Upper lobe of left lung (tissue), 6 donors: ENCODE results near the gene SPOP. TPM values are rescaled to one million over a fixed set of nuclear protein-coding genes. Genes with fewer than 3 reads are reported as not detected.

Experiments used
- ATAC-seq, 2 donors: fragments of 200-7000 bp; cut with Tn5 transposase; one replicate each; pipeline ENCODE4 v1.9.1; 2022; ENCODE audit warnings: mild to moderate bottlenecking in 2 of 2, moderate library complexity in 2 of 2; ENCODE audit not compliant: low FRiP score in 2 of 2
- DNase-seq, 2 donors: peaks; one replicate each; pipeline ENCODE4 v3.0.0-alpha.2; 2019 to 2020
- H3K27ac ChIP-seq, 4 donors: fragments of 200-600 bp; sonication (generic); one replicate each; pipeline ENCODE4 v1.5.1; 2016 to 2019
- H3K27me3 ChIP-seq, 4 donors: fragments of 200-600 bp; sonication (generic); one replicate each; pipeline ENCODE4 v1.5.1; 2017 to 2019
- H3K36me3 ChIP-seq, 4 donors: fragments of 200-600 bp; sonication (generic); one replicate each; pipeline ENCODE4 v1.5.1; 2016 to 2019
- H3K4me1 ChIP-seq, 4 donors: fragments of 200-600 bp; sonication (generic); one replicate each; pipeline ENCODE4 v1.5.1; 2018 to 2019
- H3K4me3 ChIP-seq, 4 donors: fragments of 200-600 bp; sonication (generic); one replicate each; pipeline ENCODE4 v1.5.1; 2017 to 2019; ENCODE audit warnings: mild to moderate bottlenecking in 2 of 4, moderate library complexity in 1 of 4
- H3K9me3 ChIP-seq, 4 donors: fragments of 200-600 bp; sonication (generic); one replicate each; pipeline ENCODE4 v1.5.1; 2018 to 2019
- EP300 ChIP-seq, 4 donors: sonication (generic); formaldehyde crosslinking; IDR thresholded peaks; one replicate each; pipeline ENCODE4 v1.5.1; 2017; ENCODE audit warnings: antibody characterized with exemption in 4 of 4, control low read depth in 2 of 4
- POLR2A ChIP-seq, 4 donors: fragments of 450-650 bp; IDR thresholded peaks; one replicate each; pipeline ENCODE4 v1.5.1; 2016 to 2017; ENCODE audit warnings: antibody characterized with exemption in 4 of 4, mild to moderate bottlenecking in 2 of 4
- POLR2AphosphoS5 ChIP-seq, 2 donors: sonication (generic); formaldehyde crosslinking; IDR thresholded peaks; one replicate each; pipeline ENCODE4 v1.5.1; 2017; ENCODE audit warnings: antibody characterized with exemption in 2 of 2
- WGBS, 2 donors: methylation state at CpG; one replicate each; pipeline ENCODE4 v1.1.5; 2017 to 2018; 5-methylcytosine and 5-hydroxymethylcytosine counted together
- total RNA-seq, 6 donors: library from RNA; depleted of rRNA in 4 of 6; stranded (reverse); fragments of >200 nt in 4 of 6; gene quantifications; one replicate each; pipeline versions ENCODE4 v1.1.0 to v1.2.1, GENCODE V29; 2016 to 2021
- TF ChIP-seq, protein P1 (sequence below), 6 experiments: fragments of 450-650 bp in 4 of 6; fragments of 200-600 bp in 2 of 6; sonication (generic) in 2 of 6; IDR thresholded peaks; one replicate each; pipeline ENCODE4 v1.5.1; 2016 to 2019; ENCODE audit warnings: antibody characterized with exemption in 6 of 6
- donor health status: DM: no; HTN: no; CAD: no; lungs with moderate emphysema.
- donor health status: DM: no; HTN: yes; CAD: no; lungs with severe emphysema.

Gene SPOP
- total RNA-seq, 6 donors from 2014 or later, result 56.6 to 99.2 (median 80.4) TPM

DNA sequence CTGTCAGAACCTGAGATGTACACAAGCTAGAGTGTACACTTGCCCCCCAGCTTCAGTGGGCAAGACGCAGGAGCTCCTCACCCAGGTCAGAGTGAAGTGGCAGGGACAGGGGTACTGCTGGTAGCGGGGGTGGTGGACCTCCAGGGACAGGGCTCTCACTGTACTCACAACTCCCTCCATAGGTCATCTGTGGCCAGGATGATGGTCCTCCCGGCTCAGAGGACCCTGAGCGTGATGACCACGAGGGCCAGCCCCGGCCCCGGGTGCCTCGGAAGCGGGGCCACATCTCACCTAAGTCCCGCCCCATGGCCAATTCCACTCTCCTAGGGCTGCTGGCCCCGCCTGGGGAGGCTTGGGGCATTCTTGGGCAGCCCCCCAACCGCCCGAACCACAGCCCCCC, 99.5 kb downstream of the SPOP start:
- no peak for TF ChIP-seq POLR2AphosphoS5 (IDR thresholded peaks at IDR 0.05)
- TF ChIP-seq, protein P1, sequence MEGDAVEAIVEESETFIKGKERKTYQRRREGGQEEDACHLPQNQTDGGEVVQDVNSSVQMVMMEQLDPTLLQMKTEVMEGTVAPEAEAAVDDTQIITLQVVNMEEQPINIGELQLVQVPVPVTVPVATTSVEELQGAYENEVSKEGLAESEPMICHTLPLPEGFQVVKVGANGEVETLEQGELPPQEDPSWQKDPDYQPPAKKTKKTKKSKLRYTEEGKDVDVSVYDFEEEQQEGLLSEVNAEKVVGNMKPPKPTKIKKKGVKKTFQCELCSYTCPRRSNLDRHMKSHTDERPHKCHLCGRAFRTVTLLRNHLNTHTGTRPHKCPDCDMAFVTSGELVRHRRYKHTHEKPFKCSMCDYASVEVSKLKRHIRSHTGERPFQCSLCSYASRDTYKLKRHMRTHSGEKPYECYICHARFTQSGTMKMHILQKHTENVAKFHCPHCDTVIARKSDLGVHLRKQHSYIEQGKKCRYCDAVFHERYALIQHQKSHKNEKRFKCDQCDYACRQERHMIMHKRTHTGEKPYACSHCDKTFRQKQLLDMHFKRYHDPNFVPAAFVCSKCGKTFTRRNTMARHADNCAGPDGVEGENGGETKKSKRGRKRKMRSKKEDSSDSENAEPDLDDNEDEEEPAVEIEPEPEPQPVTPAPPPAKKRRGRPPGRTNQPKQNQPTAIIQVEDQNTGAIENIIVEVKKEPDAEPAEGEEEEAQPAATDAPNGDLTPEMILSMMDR (IDR thresholded peaks at IDR 0.05), result no peak
- no peak for TF ChIP-seq EP300 (IDR thresholded peaks at IDR 0.05)
- TF ChIP-seq POLR2A (IDR thresholded peaks at IDR 0.05), result no peak
- DNase-seq (peak in 1 of 2 donors; percentile 72), ATAC-seq (no peak)
- no peaks in the 10 kb centered on the region for H3K9me3 ChIP-seq
- no peak overlapping the region for H3K4me3 ChIP-seq
- WGBS, 2 donors, result 91% methylated on average over 6 to 13 of the region's 13 CpGs
- H3K27ac ChIP-seq, result peak overlapping the region in 1 of 4 donors; percentile 84
- H3K36me3 ChIP-seq, result no peaks in the 10 kb centered on the region
- H3K4me1 ChIP-seq, result peaks cover 25 to 46% (median 30%) of the 10 kb centered on the region in 4 donors
- H3K27me3 ChIP-seq, result peaks cover 0 to 13% (median 0%) of the 10 kb centered on the region in 4 donors

DNA sequence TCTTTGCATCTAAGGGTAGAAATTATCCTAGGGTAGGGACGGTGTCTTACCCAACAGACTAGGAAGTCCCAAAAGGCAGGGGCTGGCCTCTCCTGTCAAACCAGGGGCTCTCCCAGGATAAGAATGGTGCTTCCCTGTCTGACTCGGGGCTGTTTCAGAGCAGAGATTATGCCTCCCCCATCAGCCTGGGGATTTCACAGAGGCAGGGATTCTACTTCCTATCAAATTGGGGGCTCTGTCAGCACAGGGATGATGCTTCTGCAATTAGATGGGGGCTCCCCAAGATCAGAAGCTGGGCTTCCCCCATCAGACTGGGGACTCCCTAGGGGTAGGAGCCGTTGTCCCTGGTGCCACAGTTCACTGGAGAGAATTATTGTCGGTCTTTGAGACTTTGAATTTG, 99.9 kb downstream of the SPOP start:
- no peak for ATAC-seq
- Histone ChIP-seq H3K36me3 (no peaks in the 10 kb centered on the region), H3K27me3 (peaks cover 0 to 13% (median 0%) of the 10 kb centered on the region in 4 donors), H3K27ac (peak overlapping the region in 1 of 4 donors; percentile 84), H3K9me3 (no peaks in the 10 kb centered on the region), H3K4me1 (peaks cover 25 to 46% (median 30%) of the 10 kb centered on the region in 4 donors), H3K4me3 (no peak overlapping the region)
- TF ChIP-seq POLR2A (IDR thresholded peaks at IDR 0.05), result no peak
- no peak for TF ChIP-seq POLR2AphosphoS5 (IDR thresholded peaks at IDR 0.05)
- TF ChIP-seq EP300 (IDR thresholded peaks at IDR 0.05), result no peak
- TF ChIP-seq, protein P1 (IDR thresholded peaks at IDR 0.05), result no peak
- DNase-seq, result no peak
- 51 to 72% methylated on average over 4 of the region's 4 CpGs for WGBS, 2 donors

DNA sequence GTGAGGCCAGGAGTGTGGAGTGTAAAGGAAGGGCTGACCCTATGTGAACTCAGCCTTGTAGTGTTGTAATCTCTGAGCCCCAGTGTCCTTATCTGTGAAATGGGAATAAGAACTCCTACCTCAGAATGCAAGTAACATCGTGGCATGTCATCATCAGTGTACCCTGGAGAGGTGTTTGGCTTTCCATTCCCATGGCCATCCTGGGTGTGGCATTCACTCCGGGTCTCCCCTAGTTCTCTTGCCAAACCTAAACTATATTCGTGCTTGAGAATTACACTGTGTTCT, 100.3 kb downstream of the SPOP start:
- H3K27me3 ChIP-seq, result peaks cover 0 to 13% (median 0%) of the 10 kb centered on the region in 4 donors

DNA sequence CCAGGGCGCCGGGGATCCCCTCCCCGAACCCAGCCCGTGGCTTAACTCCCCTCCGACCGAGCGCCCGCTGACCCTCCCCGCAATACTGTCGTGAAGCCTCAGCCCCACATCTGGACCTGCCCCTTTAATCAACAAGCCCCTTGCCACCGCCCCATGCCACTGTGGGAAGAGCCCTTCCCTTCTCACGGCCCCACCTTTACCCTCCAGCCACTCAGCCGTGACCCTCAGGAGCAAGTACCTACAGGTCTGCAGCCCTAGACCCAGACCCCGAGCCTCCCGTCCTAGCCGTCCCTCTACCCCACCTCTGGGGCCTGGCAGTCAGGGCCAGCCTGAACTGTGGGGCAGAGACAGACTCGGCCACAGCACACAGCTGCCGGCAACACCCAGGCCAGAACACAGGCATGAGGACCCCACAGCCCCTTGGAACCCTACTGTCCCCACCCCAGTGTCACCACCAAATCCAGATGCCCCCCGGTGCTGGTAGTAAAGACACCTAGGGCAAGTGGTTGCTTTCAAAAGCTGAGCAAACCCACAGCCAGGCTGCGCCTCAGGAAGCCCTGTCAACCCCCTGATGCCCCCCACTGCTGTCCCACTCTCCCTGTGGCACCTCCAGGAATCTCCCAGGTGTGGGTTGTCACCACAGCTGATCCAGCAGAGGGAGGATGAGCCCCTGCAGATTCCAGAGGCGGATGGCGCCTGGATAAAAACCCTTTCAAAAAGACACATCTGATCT, 100.8 kb downstream of the SPOP start:
- Histone ChIP-seq H3K27me3 (peaks cover 0 to 13% (median 0%) of the 10 kb centered on the region in 4 donors), H3K4me3 (peak overlapping the region; percentile 54 to 67 (median 65)), H3K9me3 (no peaks in the 10 kb centered on the region), H3K36me3 (no peaks in the 10 kb centered on the region), H3K27ac (peak overlapping the region in 3 of 4 donors; percentile 77 to 84 (median 80)), H3K4me1 (peaks cover 25 to 46% (median 30%) of the 10 kb centered on the region in 4 donors)
- DNase-seq (no peak), ATAC-seq (no peak)
- no peak for TF ChIP-seq POLR2A (IDR thresholded peaks at IDR 0.05)
- TF ChIP-seq, protein P1 (IDR thresholded peaks at IDR 0.05), result no peak
- no peak for TF ChIP-seq EP300 (IDR thresholded peaks at IDR 0.05)
- no peak for TF ChIP-seq POLR2AphosphoS5 (IDR thresholded peaks at IDR 0.05)
- WGBS, 2 donors, result 27 to 29% methylated on average over 9 to 20 of the region's 22 CpGs

More for the DNA sequence above, 100.3 kb downstream of the SPOP start:
- TF ChIP-seq POLR2AphosphoS5 (IDR thresholded peaks at IDR 0.05), result peak in 1 of 2 donors; percentile 25
- TF ChIP-seq, protein P1 (IDR thresholded peaks at IDR 0.05), result no peak
- H3K9me3 ChIP-seq, result no peaks in the 10 kb centered on the region
- peaks cover 25 to 46% (median 30%) of the 10 kb centered on the region in 4 donors for H3K4me1 ChIP-seq
- peak overlapping the region in 2 of 4 donors; percentile 80 to 84 for H3K27ac ChIP-seq
- no peak for DNase-seq
- H3K4me3 ChIP-seq, result peak overlapping the region in 2 of 4 donors; percentile 63 to 67
- no peak for ATAC-seq
- WGBS, 2 donors, result 43 to 46% methylated on average over 3 of the region's 3 CpGs
- no peaks in the 10 kb centered on the region for H3K36me3 ChIP-seq
